IPS-20b (cell line): Measurements from ENCODE around the gene RTN4R.
"Not testable (repeated sequence)": the region's sequence is repeated elsewhere in the genome, so short reads cannot be mapped to it uniquely, and the experiment has no call there.

ENCODE experiments used
- H3K27ac ChIP-seq: one replicate; pipeline ENCODE4 v1.5.1; 2013; ENCODE audit warnings: low read length
- H3K27me3 ChIP-seq: 2 replicates; pipeline ENCODE4 v1.6.1; 2013; ENCODE audit warnings: mild to moderate bottlenecking, low read length, inconsistent platforms; ENCODE audit not compliant: insufficient read depth
- H3K36me3 ChIP-seq: 2 replicates; pipeline ENCODE4 v1.6.1; 2013; ENCODE audit warnings: low read depth, mild to moderate bottlenecking, inconsistent platforms, low read length, moderate library complexity; ENCODE audit not compliant: insufficient read depth
- H3K4me1 ChIP-seq: 2 replicates; pipeline ENCODE4 v1.6.1; 2013; ENCODE audit warnings: mild to moderate bottlenecking, control low read depth, inconsistent platforms, low read length, moderate library complexity; ENCODE audit not compliant: insufficient read depth
- H3K4me3 ChIP-seq: 2 replicates; pipeline ENCODE4 v1.5.1; 2013; ENCODE audit warnings: mild to moderate bottlenecking, low read length, inconsistent platforms
- H3K9ac ChIP-seq: 2 replicates; pipeline ENCODE4 v1.6.1; 2013; ENCODE audit warnings: low read depth, mild to moderate bottlenecking, inconsistent platforms, low read length, moderate library complexity
- H3K9me3 ChIP-seq: 2 replicates; pipeline ENCODE4 v1.6.1; 2013; ENCODE audit warnings: mild to moderate bottlenecking, low read depth, low read length, inconsistent platforms; ENCODE audit not compliant: insufficient read depth

RTN4R gene

DNA sequence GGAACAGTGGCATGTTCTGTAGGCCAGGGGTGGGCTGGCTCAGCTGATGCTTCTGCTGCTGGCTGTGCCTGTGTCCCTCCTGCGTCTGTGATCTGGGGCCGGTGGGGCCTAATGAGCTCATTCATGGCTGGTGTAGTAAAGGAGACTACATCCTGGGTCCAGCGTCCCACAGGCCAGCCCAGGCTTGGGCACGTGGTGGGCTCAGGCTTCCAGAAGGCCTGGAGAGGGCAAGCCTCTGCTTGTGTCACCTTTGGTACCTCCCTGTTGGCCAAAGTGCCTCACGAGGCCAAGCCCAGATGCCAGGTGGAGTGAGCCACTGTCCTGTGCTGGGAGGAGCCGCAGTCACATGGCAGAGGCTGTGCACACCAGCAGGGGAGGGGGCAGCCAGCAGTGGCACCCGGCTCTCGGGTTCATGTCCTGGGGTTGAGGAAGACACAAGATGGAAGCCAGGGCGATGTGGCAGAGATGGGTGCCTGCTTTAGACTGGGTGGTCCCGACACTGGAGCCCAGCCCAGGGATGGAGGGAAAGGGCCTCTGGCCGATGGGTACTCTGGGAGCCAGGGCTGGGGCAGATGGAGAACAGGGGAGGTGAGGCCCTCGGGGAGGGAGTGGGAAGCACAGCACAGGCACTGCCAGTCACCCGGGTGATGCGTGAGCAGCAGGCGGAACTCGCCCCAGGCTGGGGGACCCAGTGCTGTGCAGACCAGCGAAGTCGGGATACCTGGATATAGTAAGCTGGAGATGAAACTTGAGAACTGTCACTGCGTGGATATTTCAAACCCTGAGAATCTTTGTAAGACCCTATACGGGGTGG is 43.3 kb upstream of the RTN4R start:
- H3K9ac ChIP-seq, H3K27me3 ChIP-seq, H3K27ac ChIP-seq, H3K36me3 ChIP-seq, H3K4me3 ChIP-seq, H3K9me3 ChIP-seq, H3K4me1 ChIP-seq: not testable (repeated sequence)

DNA sequence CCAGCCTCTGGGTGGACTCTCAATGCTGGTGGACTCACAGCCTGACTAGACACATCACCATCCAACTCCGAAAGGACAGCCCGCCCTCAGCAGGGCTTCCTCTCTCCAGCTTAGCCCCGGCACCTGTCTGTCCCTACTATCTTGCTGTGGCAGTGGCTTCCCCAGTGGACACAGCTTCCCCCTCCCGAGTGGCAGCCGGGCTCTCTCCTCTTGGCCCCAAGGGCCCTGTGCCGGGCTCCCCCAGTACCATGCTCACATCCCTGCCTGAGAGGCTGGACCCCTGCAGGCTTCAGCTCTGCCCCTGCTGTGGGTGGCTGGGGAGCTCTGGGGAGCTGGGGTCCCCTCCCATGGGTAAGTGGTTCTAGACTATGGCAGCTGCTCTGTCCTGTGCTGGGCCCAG is 42.7 kb upstream of the RTN4R start:
- not testable (repeated sequence) for H3K36me3 ChIP-seq, H3K9me3 ChIP-seq, H3K9ac ChIP-seq, H3K27me3 ChIP-seq, H3K4me3 ChIP-seq, H3K27ac ChIP-seq, H3K4me1 ChIP-seq

DNA sequence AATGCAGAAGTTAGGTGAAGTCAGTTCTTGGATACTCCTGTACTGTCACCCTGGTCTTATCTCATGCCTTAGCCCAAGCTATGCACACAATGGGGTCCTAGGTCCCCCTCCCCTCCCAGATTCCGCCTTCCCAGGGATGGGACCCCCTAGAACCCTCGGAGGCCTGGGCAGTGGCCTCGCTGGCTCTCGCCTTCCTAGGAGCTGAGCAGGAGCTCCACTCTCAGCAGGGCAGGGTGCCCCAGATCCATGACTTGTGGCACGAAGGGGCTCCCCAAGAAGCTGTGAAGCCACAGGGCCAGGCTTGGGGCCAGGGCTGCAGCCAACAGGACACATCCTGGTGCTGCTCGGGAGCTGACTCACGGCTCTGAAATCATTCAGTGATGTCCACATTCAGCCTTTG is 42.1 kb upstream of the RTN4R start:
- not testable (repeated sequence) for H3K27me3 ChIP-seq, H3K4me1 ChIP-seq, H3K36me3 ChIP-seq, H3K9me3 ChIP-seq, H3K27ac ChIP-seq, H3K9ac ChIP-seq, H3K4me3 ChIP-seq

DNA sequence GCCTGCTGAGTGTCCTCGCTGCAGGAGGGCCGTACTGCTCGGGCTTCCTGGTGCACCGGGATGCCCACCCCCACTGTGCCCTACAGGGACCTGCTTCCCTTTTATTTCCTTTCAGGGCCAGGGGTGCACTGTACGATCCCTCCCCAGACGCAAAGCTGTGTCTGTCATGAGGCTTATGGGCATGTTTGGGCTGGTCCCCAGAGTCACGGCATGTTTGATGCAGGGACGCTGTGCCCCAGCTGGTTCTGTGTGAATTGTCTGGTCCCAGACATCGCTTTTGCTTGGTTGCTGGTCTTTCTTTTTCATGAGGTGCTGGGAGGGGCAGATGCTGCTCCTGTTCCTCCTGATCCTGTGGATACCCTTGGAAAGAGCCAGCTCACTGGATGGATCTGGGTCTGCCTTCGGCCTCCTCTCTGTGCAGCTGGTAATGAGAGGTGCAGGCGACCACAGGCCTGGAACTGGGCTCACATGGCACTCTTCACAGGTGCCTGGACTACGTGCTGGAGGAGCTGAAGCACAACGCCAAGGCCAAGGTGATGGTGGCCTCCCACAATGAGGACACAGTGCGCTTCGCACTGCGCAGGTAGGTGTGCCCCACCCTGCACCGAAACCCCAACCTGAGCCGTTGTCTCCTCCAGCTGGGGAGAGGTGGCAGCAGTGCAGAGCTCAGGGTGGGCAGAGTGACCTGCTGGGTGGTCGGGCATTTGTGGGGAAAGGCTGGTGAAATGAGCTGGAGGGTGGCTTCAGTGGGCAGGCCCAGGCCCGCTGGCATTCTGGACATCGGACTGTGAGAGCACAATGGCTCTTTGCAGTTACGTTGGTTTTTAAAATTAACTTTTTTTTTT is 40.9 kb upstream of the RTN4R start:
- not testable (repeated sequence) for H3K36me3 ChIP-seq, H3K27ac ChIP-seq, H3K4me3 ChIP-seq, H3K4me1 ChIP-seq, H3K27me3 ChIP-seq, H3K9me3 ChIP-seq, H3K9ac ChIP-seq

DNA sequence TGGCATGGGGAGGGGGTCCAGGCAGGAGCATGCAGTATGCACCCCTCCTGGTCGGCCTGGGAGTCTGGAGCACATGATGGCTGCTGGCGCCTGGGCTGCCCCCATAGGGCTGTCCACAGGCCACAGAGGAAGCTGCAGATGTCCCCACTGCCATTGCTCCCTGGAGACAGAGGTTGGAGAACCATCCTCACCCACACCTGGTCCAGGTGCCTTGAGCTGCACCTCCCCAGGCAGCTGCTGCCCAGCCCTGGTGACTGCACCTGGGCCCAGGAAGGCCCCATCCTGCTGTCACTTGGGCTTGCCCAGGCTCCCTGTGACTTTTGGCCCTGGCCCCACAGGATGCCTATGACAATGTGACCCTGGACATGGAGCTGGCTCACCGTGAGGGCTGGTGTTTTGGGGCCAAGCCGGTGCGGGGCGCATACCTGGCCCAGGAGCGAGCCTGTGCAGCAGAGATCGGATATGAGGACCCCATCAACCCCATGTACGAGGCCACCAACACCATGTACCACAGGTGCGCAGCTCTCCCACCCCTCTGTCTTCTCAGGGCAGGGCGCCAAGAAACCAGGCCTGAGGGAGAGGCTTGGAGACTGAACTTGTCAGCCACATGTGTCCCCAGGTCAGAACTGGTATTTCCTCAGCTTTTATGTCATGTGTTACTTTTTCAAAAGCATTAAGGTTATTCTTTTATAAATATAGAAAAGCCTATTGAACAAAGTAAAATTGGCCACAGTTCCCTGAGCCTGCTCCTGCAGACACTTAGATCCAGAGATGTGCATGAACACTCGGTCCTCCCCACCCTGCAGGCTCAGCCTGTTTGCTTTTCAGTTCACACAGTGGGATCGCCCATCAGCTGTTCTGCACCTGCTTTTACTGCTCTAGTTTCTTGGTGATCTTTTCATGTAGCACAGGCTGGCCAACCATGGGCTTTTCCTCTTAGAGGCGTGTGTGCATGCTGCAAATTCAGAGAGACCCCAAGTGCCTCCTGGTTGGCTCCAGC is 39.6 kb upstream of the RTN4R start:
- H3K36me3 ChIP-seq, H3K27ac ChIP-seq, H3K9me3 ChIP-seq, H3K27me3 ChIP-seq, H3K4me3 ChIP-seq, H3K4me1 ChIP-seq, H3K9ac ChIP-seq: not testable (repeated sequence)

DNA sequence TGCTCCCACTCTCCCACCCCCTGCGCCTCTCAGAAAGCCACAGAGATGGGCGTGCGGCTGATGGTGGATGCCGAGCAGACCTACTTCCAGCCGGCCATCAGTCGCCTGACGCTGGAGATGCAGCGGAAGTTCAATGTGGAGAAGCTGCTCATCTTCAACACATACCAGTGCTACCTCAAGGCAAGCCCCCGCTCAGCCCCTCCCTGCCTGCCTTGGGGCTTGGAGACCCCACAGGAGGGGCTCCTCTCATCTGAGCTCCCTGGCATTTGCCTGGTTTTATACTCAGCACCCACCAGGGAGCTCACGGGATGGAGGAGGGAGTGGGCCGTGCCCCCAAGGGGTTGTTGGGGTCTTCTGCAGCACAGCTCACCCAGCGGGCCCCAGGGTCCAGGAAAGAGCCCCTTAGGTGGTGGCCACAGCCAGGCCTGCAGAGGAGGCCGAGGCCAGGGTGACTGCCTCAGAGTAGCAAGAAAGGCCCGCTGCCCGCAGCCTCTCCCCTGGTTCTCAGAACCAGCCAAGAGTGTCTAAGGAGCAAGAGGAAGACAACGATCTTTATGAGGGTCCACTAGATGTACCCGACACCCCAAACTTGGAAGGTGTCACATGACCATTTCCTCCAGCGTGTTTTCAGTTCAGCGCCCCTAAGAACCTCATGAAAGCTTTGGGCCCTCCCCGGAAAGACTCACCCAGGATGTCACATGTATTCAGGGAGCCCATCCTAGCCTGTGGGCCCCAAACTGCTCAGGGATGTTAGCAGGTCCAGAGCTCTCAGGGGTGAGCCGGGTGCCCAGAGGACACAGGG is 38.7 kb upstream of the RTN4R start:
- H3K9ac ChIP-seq, H3K36me3 ChIP-seq, H3K27ac ChIP-seq, H3K9me3 ChIP-seq, H3K4me1 ChIP-seq, H3K4me3 ChIP-seq: not testable (repeated sequence)
- peaks cover 10% of the 10 kb centered on the region for H3K27me3 ChIP-seq

DNA sequence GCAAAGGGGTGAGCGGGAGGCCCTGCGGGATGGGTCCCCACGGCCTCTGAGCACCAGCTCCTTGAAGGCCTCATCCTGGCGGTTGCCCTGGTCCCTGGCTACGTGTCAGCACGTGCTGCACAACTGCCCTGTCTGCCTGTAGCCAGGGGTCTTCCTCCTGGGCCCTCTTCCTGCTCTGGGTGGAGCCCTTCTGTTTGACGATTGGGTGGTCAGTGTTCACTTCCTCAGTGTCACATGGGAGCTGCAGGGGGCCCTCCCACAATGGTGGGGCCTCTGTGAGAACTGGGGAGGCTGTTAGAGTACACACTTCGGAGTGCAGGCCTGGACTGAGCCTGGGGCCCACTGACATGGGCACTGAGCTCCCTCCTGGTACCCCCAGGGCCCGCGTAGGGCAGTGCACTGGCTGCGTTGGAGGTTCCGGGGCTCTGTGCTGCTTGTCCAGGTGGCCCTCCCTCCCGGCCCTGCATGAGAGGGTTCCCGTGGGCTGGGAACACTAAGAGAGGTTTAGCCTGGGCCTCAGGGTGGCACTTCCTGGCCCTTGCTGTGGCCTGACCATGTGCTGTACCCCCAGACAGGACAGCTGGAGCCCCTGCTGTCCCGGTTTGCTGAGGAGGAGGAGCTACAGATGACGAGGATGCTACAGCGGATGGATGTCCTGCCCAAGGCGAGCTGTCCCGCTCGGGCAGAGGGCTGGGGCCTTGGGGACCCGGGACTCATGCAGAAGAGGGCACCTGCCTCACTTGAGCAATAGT is 38.0 kb upstream of the RTN4R start:
- no peak overlapping the region for H3K9ac ChIP-seq
- H3K27ac ChIP-seq = no peak overlapping the region
- H3K4me1 ChIP-seq = no peaks in the 10 kb centered on the region
- H3K36me3 ChIP-seq = no peaks in the 10 kb centered on the region
- no peak overlapping the region for H3K4me3 ChIP-seq
- H3K9me3 ChIP-seq = no peaks in the 10 kb centered on the region
- H3K27me3 ChIP-seq = peaks cover 18% of the 10 kb centered on the region

DNA sequence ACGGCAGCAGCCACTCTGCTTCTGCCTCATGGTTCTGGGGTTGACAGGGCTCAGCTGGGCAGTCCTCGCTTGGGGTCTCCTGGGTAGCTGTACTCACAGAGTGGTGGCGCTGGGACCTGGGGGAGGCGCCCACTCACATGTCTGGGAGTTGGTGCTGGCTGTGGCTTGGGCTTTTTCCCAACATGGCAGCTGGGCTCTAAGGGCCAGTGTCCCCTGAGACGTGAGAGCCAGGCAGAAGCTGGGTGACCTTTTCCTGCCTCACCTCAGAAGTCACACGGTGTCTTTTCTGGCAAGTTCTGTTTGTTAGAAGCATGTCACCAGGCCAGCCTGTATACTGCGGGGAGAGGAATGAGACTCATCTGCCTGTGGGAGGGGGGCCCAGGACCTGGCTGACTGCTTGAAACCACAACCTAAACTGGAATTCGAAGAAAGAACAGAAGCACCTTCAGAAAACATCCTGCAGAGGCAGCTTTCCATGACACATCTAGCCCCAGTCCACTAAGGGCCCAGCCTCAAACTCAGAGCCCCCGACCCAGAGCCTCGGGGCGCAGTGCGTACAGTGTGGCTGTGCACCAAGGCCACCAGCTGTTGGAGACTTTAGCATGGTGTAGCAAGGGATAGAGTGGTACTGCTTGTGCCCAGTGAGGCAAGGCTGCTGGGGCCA is 37.2 kb upstream of the RTN4R start:
- not testable (repeated sequence) for H3K9me3 ChIP-seq, H3K4me3 ChIP-seq, H3K36me3 ChIP-seq, H3K4me1 ChIP-seq, H3K27ac ChIP-seq, H3K9ac ChIP-seq
- H3K27me3 ChIP-seq = peaks cover 25% of the 10 kb centered on the region

DNA sequence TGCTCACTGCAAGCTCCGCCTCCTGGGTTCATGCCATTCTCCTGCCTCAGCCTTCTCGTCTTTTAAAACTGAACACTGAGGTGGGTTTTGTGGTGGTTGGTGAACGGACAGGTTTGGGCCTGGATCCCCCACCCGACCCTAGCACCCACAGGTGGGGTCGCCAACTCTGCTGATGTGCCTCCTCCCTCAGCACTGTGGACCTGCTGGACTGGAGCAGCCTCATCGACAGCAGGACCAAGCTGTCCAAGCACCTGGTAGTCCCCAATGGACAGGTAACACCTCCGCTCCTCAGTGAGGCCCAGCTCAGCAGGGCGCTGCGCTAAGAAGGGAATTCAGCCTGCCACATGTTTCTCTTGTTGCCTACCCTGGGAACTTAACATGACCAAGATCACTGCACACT is 36.5 kb upstream of the RTN4R start:
- no peak overlapping the region for H3K27ac ChIP-seq
- no peaks in the 10 kb centered on the region for H3K4me1 ChIP-seq
- no peaks in the 10 kb centered on the region for H3K9me3 ChIP-seq
- no peak overlapping the region for H3K9ac ChIP-seq
- no peak overlapping the region for H3K4me3 ChIP-seq
- H3K36me3 ChIP-seq = no peaks in the 10 kb centered on the region
- H3K27me3 ChIP-seq = peaks cover 32% of the 10 kb centered on the region

DNA sequence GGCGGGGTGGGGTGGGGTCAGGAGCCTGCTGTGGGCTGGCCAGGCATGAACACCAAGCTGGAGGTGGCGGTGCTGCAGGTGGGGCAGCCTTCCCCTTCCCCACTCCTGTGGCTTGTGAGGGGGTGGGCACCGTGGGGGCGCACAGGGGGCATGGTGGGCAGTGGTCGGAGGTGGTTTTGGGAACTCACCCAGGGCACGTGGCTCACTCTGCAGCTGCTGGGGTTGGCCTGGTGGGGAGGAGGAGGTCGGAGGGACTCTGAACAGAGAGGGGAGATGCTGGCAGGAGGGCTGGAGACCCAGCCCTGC is 35.1 kb upstream of the RTN4R start:
- H3K4me3 ChIP-seq, H3K36me3 ChIP-seq, H3K9me3 ChIP-seq, H3K27ac ChIP-seq, H3K4me1 ChIP-seq, H3K9ac ChIP-seq: not testable (repeated sequence)
- H3K27me3 ChIP-seq = peaks cover 39% of the 10 kb centered on the region
